ENCODE measurements around the gene HACD1.

HACD1 gene

DNA sequence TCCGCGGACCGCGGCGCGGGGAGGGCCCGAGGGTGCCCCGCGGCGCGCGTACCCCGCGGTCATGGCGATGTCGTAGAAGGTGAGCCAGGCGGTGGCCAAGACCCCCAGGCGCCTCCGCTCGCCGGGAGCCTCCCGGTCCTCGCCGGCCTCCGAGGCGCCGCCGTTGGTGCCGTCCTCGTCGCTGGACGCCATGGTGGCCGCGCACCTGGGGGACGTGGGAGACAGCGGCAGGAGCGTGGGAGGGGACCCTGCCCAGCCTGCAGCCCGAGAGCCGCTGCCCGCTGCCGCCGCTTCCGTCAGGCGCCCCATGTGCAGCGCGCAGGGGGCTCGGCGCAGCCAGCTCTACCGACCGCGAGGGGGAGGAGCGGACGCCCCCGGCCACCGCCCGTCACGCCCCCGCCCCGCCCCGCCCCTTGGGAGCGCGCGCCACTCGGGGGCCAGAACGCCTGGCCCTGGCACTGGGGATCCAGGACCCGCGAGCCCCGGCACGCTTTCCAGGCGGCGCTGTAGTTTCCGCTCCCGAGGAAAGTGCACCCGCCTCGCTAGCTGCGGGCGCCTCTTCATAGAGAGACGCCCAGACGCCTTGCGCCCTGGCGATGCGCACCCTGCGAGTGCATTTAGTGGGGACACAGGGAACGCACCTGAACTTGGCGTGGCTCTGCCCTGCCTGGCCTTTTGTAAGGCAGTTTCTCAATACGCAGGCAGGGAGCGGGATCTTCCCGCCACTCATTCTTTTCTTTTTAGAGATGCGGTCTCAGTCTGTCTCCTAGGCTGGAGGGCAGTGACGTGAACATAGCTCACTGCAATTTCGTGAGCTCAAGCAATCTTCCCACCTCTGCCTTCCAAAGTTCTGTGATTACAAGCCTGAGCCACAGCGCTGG, at the start of gene HACD1:
Gene HACD1 (minus strand): TSS at position 344 of the 881 bp plus-strand sequence. CDS start 35 bp downstream, at position 309.
- H3K9me3 ChIP-seq (ENCODE audit: insufficient read depth, low read depth, low read length) = no peaks in the 10 kb centered on the region
- no peaks in the 10 kb centered on the region for H3K4me1 ChIP-seq (ENCODE audit: insufficient read depth, low read length)
- H3K4me3 ChIP-seq (ENCODE audit: low read length) = peak within 1 kb of the TSS; percentile 94
- H3K36me3 ChIP-seq (ENCODE audit: insufficient read depth, low read depth, low read length) = no peaks in the 10 kb centered on the region
- peaks cover 6% of the 10 kb centered on the region for H3K27me3 ChIP-seq (ENCODE audit: insufficient read depth, low read length)
- peak within 1 kb of the TSS; percentile 93 for H3K9ac ChIP-seq (ENCODE audit: low read depth, low read length)
- no peak within 1 kb of the TSS for H3K27ac ChIP-seq (ENCODE audit: low read length)

GRCh38 chr10:17665747-17666146, 48.6 kb upstream of the HACD1 start:
- H3K4me3 ChIP-seq (ENCODE audit: low read length) = no peak overlapping the region
- H3K9me3 ChIP-seq (ENCODE audit: insufficient read depth, low read depth, low read length) = no peaks in the 10 kb centered on the region
- peaks cover 11% of the 10 kb centered on the region; the same call in 1 of the 2 replicates for H3K4me1 ChIP-seq (ENCODE audit: insufficient read depth, low read length)
- peaks cover 13% of the 10 kb centered on the region; the same call in 1 of the 2 replicates for H3K36me3 ChIP-seq (ENCODE audit: insufficient read depth, low read depth, low read length)
- H3K9ac ChIP-seq (ENCODE audit: low read depth, low read length) = no peak overlapping the region
- H3K27me3 ChIP-seq (ENCODE audit: insufficient read depth, low read length) = no peaks in the 10 kb centered on the region
- H3K27ac ChIP-seq (ENCODE audit: low read length) = no peak overlapping the region

DNA sequence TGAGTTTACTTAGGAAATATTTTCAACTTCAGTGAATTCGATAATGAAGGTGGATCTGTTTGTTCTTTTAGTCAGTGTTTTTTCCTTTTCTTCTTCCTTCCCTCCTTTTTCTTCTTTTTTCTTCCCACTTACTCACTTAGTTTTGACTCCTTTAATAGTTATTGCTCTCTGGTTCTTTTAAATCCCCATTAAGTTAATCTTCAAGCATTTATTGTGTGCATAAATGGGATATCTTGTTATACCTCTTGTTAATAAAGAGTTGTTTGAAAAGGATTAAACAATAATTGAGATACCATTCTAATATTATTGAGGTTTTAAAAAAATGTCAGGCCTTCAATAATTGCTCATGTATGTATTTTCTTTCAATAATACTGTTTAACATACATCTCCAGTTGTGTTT, 46.3 kb upstream of the HACD1 start:
- Histone ChIP-seq H3K27ac (ENCODE audit: low read length) (no peak overlapping the region), H3K27me3 (ENCODE audit: insufficient read depth, low read length) (no peaks in the 10 kb centered on the region), H3K36me3 (ENCODE audit: insufficient read depth, low read depth, low read length) (peaks cover 14% of the 10 kb centered on the region; the same call in 1 of the 2 replicates), H3K9ac (ENCODE audit: low read depth, low read length) (no peak overlapping the region), H3K9me3 (ENCODE audit: insufficient read depth, low read depth, low read length) (no peaks in the 10 kb centered on the region), H3K4me3 (ENCODE audit: low read length) (no peak overlapping the region), H3K4me1 (ENCODE audit: insufficient read depth, low read length) (no peaks in the 10 kb centered on the region; the same call in 1 of the 2 replicates)

GRCh38 chr10:17662193-17663138, 45.3 kb upstream of the HACD1 start:
- no peaks in the 10 kb centered on the region; the same call in 1 of the 2 replicates for H3K4me1 ChIP-seq (ENCODE audit: insufficient read depth, low read length)
- no peak overlapping the region for H3K4me3 ChIP-seq (ENCODE audit: low read length)
- no peak overlapping the region for H3K9ac ChIP-seq (ENCODE audit: low read depth, low read length)
- H3K27ac ChIP-seq (ENCODE audit: low read length) = no peak overlapping the region
- H3K27me3 ChIP-seq (ENCODE audit: insufficient read depth, low read length) = no peaks in the 10 kb centered on the region
- H3K9me3 ChIP-seq (ENCODE audit: insufficient read depth, low read depth, low read length) = no peaks in the 10 kb centered on the region
- peaks cover 14% of the 10 kb centered on the region; the same call in 1 of the 2 replicates for H3K36me3 ChIP-seq (ENCODE audit: insufficient read depth, low read depth, low read length)

DNA sequence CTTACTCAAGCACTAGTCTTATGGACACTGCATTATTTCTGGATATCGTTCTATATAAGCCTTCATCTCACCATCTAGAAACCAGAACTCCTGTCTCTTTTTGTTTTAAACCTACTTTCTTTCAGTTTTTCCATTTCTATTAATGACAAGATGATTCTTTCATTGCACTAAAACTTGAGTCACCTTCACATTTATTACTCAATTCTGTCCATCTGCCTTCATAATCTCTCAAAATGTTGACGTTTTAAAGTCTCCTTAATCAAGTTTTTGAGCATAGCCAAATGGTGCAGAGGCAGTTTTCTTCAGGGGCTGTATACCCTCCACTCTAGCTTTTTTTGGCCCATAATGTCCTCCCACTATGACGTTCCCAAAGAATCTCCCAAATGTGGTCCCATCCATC, 44.3 kb upstream of the HACD1 start:
- Histone ChIP-seq H3K9me3 (ENCODE audit: insufficient read depth, low read depth, low read length) (no peaks in the 10 kb centered on the region), H3K27me3 (ENCODE audit: insufficient read depth, low read length) (no peaks in the 10 kb centered on the region), H3K4me1 (ENCODE audit: insufficient read depth, low read length) (no peaks in the 10 kb centered on the region; the same call in 1 of the 2 replicates), H3K9ac (ENCODE audit: low read depth, low read length) (no peak overlapping the region), H3K4me3 (ENCODE audit: low read length) (no peak overlapping the region), H3K36me3 (ENCODE audit: insufficient read depth, low read depth, low read length) (peaks cover 14% of the 10 kb centered on the region; the same call in 1 of the 2 replicates), H3K27ac (ENCODE audit: low read length) (no peak overlapping the region)

- H3K4me3 ChIP-seq (ENCODE audit: low read length) = no peak overlapping the region
Measured at GRCh38 chr10:17660921-17661320, 43.7 kb upstream of the HACD1 start.

DNA sequence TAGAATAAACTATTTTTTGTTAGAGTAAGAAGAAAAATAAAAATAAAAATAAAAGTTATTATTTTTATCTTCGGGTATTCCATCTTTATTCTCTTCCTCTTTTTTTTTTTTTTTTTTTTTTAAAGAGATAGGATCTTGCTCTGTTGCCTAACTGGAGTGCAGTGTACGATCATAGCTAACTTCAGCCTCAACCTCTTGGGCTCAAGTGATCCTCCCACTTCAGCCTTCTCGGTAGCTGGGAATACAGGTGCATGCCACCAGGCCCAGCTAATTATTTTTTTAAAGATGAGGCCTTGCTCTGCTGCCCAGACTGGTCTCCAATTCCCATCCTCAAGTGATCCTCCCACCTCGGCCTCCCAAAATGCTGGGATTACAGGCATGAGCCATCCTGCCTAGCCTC, 42.2 kb upstream of the HACD1 start:
- no peak overlapping the region for H3K27ac ChIP-seq (ENCODE audit: low read length)
- H3K9ac ChIP-seq (ENCODE audit: low read depth, low read length) = no peak overlapping the region
- H3K4me1 ChIP-seq (ENCODE audit: insufficient read depth, low read length) = no peaks in the 10 kb centered on the region; the same call in 1 of the 2 replicates
- H3K27me3 ChIP-seq (ENCODE audit: insufficient read depth, low read length) = no peaks in the 10 kb centered on the region
- H3K36me3 ChIP-seq (ENCODE audit: insufficient read depth, low read depth, low read length) = peaks cover 14% of the 10 kb centered on the region; the same call in 1 of the 2 replicates
- H3K9me3 ChIP-seq (ENCODE audit: insufficient read depth, low read depth, low read length) = no peaks in the 10 kb centered on the region
- no peak overlapping the region for H3K4me3 ChIP-seq (ENCODE audit: low read length)

More at GRCh38 chr10:17660921-17661320, 43.7 kb upstream of the HACD1 start:
- no peaks in the 10 kb centered on the region for H3K9me3 ChIP-seq (ENCODE audit: insufficient read depth, low read depth, low read length)
- no peak overlapping the region for H3K27ac ChIP-seq (ENCODE audit: low read length)
- no peaks in the 10 kb centered on the region for H3K27me3 ChIP-seq (ENCODE audit: insufficient read depth, low read length)
- no peaks in the 10 kb centered on the region; the same call in 1 of the 2 replicates for H3K4me1 ChIP-seq (ENCODE audit: insufficient read depth, low read length)
- H3K36me3 ChIP-seq (ENCODE audit: insufficient read depth, low read depth, low read length) = peaks cover 14% of the 10 kb centered on the region; the same call in 1 of the 2 replicates
- no peak overlapping the region for H3K9ac ChIP-seq (ENCODE audit: low read depth, low read length)

- H3K4me1 ChIP-seq (ENCODE audit: insufficient read depth, low read length) = peaks cover 3% of the 10 kb centered on the region; the same call in 1 of the 2 replicates
- peaks cover 15% of the 10 kb centered on the region for H3K9me3 ChIP-seq (ENCODE audit: insufficient read depth, low read depth, low read length)
- no peaks in the 10 kb centered on the region for H3K27me3 ChIP-seq (ENCODE audit: insufficient read depth, low read length)
- H3K36me3 ChIP-seq (ENCODE audit: insufficient read depth, low read depth, low read length) = peaks cover 22% of the 10 kb centered on the region
- no peak overlapping the region for H3K9ac ChIP-seq (ENCODE audit: low read depth, low read length)
- no peak overlapping the region for H3K4me3 ChIP-seq (ENCODE audit: low read length)
- no peak overlapping the region for H3K27ac ChIP-seq (ENCODE audit: low read length)
Measured at GRCh38 chr10:17657103-17657500, 39.9 kb upstream of the HACD1 start.

GRCh38 chr10:17655567-17656146, 38.5 kb upstream of the HACD1 start:
- H3K27ac ChIP-seq (ENCODE audit: low read length) = no peak overlapping the region

DNA sequence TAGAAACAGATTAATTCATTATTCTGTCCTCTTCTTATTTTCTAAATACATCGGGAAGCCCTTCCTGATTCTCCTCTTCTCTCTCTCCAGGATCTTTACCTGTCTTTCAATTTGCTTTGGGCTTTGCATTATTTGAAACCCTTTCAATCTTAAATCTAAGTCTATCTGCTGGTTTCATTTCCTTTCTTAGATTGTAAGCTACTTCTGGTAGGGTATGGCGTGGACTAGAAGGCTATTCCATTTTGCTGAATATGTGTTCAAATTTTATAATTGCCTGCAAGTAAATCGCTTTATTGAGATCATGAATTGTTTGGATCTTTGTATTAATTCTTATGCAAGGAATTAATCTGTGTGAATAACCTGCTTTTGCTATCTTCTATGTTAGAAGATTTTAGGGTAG, 37.8 kb upstream of the HACD1 start:
- H3K4me3 ChIP-seq (ENCODE audit: low read length) = no peak overlapping the region
- peaks cover 12% of the 10 kb centered on the region for H3K36me3 ChIP-seq (ENCODE audit: insufficient read depth, low read depth, low read length)
- H3K9me3 ChIP-seq (ENCODE audit: insufficient read depth, low read depth, low read length) = peaks cover 15% of the 10 kb centered on the region
- no peak overlapping the region for H3K9ac ChIP-seq (ENCODE audit: low read depth, low read length)
- no peak overlapping the region for H3K27ac ChIP-seq (ENCODE audit: low read length)
- H3K27me3 ChIP-seq (ENCODE audit: insufficient read depth, low read length) = no peaks in the 10 kb centered on the region
- peaks cover 18% of the 10 kb centered on the region; the same call in 1 of the 2 replicates for H3K4me1 ChIP-seq (ENCODE audit: insufficient read depth, low read length)

More at GRCh38 chr10:17655567-17656146, 38.5 kb upstream of the HACD1 start:
- Histone ChIP-seq H3K9me3 (ENCODE audit: insufficient read depth, low read depth, low read length) (peaks cover 15% of the 10 kb centered on the region), H3K4me1 (ENCODE audit: insufficient read depth, low read length) (peaks cover 13% of the 10 kb centered on the region; the same call in 1 of the 2 replicates), H3K4me3 (ENCODE audit: low read length) (no peak overlapping the region), H3K36me3 (ENCODE audit: insufficient read depth, low read depth, low read length) (peaks cover 12% of the 10 kb centered on the region), H3K9ac (ENCODE audit: low read depth, low read length) (no peak overlapping the region), H3K27me3 (ENCODE audit: insufficient read depth, low read length) (no peaks in the 10 kb centered on the region)

DNA sequence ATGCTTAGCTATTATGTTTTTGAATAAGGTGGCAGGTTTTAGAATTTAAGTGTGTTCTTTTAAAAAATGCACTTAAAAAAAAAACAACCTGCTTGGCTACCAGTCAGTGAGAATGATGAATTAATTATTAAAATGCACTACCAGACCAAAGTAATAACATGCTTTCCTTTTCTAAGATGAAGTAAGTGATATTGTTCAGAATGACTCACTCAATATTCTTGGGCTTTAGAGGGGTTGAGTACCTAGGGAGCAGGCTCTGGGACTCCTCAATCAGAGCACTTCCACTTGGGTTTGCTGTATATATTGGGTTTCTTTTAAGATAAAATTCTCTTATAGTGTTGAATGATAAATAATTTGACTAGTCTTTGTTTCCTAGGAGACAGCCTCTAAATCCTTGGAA, 35.4 kb upstream of the HACD1 start:
- Histone ChIP-seq H3K36me3 (ENCODE audit: insufficient read depth, low read depth, low read length) (peaks cover 16% of the 10 kb centered on the region), H3K27me3 (ENCODE audit: insufficient read depth, low read length) (no peaks in the 10 kb centered on the region), H3K9ac (ENCODE audit: low read depth, low read length) (no peak overlapping the region), H3K9me3 (ENCODE audit: insufficient read depth, low read depth, low read length) (peaks cover 15% of the 10 kb centered on the region), H3K4me3 (ENCODE audit: low read length) (no peak overlapping the region; the same call in 1 of the 2 replicates), H3K27ac (ENCODE audit: low read length) (no peak overlapping the region), H3K4me1 (ENCODE audit: insufficient read depth, low read length) (peaks cover 18% of the 10 kb centered on the region; the same call in 1 of the 2 replicates)
